Effector memory CD4-positive, alpha-beta T cell (primary cell): Measurements from ENCODE around the gene SLC17A8.

Experiments used
- DNase-seq, 3 donors: peaks; one replicate each; pipeline ENCODE4 v3.0.0-alpha.2; 2020
- H3K27ac ChIP-seq: 2 replicates; pipeline ENCODE4 v1.7.0; 2013; ENCODE audit warnings: mild to moderate bottlenecking, low read length, moderate library complexity; ENCODE audit not compliant: insufficient read depth, poor library complexity, severe bottlenecking
- H3K27me3 ChIP-seq: replicated peaks from 2 replicates; pipeline ENCODE4 v1.7.0; 2013; ENCODE audit warnings: mild to moderate bottlenecking, low read length; ENCODE audit not compliant: insufficient read depth, control insufficient read depth, poor library complexity, severe bottlenecking
- H3K36me3 ChIP-seq: 2 replicates; pipeline ENCODE4 v1.7.0; 2013; ENCODE audit warnings: mild to moderate bottlenecking, low read length, moderate library complexity; ENCODE audit not compliant: control insufficient read depth, insufficient read depth
- H3K4me1 ChIP-seq: 2 replicates; pipeline ENCODE4 v1.7.0; 2013; ENCODE audit warnings: low read length, mild to moderate bottlenecking; ENCODE audit not compliant: control insufficient read depth, insufficient read depth, poor library complexity, severe bottlenecking
- H3K4me3 ChIP-seq: 2 replicates; pipeline ENCODE4 v1.7.0; 2013; ENCODE audit warnings: low read length, low read depth, mild to moderate bottlenecking; ENCODE audit not compliant: insufficient read depth, poor library complexity, severe bottlenecking
- H3K9me3 ChIP-seq: 2 replicates; pipeline ENCODE4 v1.7.0; 2013; ENCODE audit warnings: mild to moderate bottlenecking, low read length, moderate library complexity; ENCODE audit not compliant: control insufficient read depth

The SLC17A8 gene

DNA sequence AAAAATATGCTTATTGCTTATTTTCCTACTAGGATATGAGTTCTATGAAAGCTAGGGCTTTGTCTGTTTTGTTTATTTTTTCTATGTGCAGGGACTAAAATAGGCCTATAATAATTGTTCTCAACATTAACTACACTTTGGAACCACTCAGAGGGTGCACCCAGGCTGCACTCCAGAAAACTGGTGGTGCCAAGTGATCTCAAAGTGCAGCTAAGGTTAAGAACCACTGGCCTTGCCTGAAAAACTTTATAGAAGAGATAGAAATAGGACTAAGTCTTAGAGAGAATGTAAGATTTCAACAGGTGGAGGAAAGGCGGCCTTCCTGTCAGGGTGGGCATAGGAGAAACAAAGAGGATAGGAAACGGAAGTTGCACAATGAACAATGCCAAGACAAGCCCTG is 79.1 kb downstream of the SLC17A8 start:
- H3K4me3 ChIP-seq = no peak overlapping the region
- H3K27ac ChIP-seq = no peak overlapping the region
- H3K27me3 ChIP-seq = no peaks in the 10 kb centered on the region
- H3K4me1 ChIP-seq = no peaks in the 10 kb centered on the region
- no peaks in the 10 kb centered on the region for H3K36me3 ChIP-seq
- DNase-seq = no peak
- no peaks in the 10 kb centered on the region for H3K9me3 ChIP-seq

DNA sequence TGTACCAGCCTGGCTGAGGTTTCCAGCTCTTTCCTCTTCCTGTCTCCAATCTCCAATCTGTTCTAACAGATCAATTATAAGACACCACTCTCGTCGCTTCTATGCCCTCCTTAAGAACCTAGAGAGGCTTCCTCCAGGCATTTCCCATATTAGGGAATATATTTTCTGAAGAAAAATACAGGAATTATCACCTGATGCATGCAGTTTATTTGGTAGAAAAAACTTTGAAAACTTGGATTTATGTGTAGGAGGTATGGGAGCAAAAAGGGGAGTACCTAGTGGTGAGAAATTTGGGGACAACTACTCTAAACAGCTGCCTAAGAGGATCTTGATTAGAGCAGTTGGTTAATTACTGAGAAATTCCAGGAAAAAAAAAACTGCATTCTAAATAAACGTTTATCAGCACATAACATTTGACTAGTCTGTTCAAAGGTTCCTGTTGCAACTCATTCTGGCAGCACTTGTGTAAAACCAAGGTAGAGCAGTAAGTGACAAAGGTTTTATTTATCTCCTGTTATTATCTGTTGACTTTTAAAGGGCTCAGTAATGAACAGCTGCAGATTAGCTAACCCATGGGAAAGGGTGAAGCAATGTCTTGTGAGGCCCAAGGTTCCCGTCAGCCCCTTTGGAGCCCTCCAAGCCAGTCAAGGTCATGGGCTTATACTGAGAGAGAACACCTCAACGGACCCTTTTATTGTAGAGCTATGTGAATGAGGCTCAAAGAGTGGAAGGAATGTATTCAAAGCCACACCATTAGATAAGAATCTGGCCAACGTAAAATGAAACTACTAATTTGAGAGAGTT is 80.4 kb downstream of the SLC17A8 start:
- Histone ChIP-seq H3K27ac (no peak overlapping the region), H3K36me3 (no peaks in the 10 kb centered on the region), H3K9me3 (no peaks in the 10 kb centered on the region), H3K4me3 (no peak overlapping the region), H3K4me1 (no peaks in the 10 kb centered on the region), H3K27me3 (no peaks in the 10 kb centered on the region)
- no peak for DNase-seq

DNA sequence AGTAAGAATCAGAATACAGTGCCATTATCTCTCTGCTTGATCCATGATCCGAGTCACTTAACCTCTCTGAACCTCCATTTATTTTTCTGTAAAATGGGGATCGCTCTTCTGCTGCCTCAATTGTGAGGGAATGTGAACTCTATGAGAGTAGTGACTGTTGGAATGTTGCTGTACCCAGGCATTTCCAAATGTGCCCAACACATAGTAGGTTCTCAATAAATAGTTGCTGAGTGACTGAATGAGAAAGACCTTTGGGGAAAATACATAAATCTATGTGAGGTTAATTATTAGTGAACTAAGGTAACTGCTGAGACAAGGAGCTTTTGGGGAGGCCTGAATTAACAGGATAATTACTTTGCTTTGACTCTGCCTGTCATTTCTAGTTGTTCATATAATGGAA is 82.9 kb downstream of the SLC17A8 start:
- Histone ChIP-seq H3K36me3 (no peaks in the 10 kb centered on the region), H3K9me3 (no peaks in the 10 kb centered on the region), H3K27ac (no peak overlapping the region), H3K4me3 (no peak overlapping the region), H3K27me3 (no peaks in the 10 kb centered on the region), H3K4me1 (no peaks in the 10 kb centered on the region)
- DNase-seq = no peak

DNA sequence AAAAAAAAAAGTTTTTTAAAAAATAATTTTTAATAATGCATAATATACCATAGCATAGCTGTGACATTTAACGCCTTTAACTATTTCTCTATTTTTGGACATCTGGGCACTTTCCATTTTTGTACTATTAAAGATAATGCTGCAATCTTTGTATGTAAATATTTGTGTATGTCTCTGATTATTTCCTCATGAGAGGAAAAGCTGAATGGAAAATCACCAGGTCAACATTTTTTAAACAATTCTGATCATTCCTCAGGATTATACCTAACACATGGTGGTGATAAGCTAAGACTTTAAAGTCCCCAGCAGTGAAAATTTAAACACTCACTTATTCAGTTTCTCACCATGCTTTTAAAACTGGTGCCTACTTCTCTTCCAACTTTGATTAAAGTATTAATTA is 85.5 kb downstream of the SLC17A8 start:
- no peaks in the 10 kb centered on the region for H3K4me1 ChIP-seq
- DNase-seq = no peak
- no peaks in the 10 kb centered on the region for H3K27me3 ChIP-seq
- no peak overlapping the region for H3K27ac ChIP-seq
- H3K4me3 ChIP-seq = no peak overlapping the region
- H3K36me3 ChIP-seq = no peaks in the 10 kb centered on the region
- no peaks in the 10 kb centered on the region for H3K9me3 ChIP-seq

DNA sequence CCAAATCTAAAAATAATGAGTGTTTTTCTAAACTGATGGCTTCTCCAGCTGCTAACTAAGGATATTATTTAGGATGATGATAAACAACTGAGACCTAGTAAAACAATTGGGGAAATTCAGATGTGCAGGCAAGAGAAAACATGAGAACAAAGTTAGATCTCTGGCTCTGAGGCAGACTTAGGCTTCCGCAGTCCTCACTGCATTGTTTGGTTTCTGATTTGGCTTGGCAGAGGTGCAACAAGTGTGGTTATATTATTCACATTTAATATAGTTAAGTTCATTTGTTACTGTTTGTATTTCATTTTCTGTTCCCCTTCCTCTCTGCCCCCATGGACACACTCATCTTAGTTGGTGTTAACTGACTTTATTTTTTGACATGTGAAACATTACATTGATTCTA is 86.6 kb downstream of the SLC17A8 start:
- Histone ChIP-seq H3K27me3 (no peaks in the 10 kb centered on the region), H3K4me1 (no peaks in the 10 kb centered on the region), H3K36me3 (no peaks in the 10 kb centered on the region), H3K27ac (no peak overlapping the region), H3K4me3 (no peak overlapping the region), H3K9me3 (no peaks in the 10 kb centered on the region)
- DNase-seq = no peak

DNA sequence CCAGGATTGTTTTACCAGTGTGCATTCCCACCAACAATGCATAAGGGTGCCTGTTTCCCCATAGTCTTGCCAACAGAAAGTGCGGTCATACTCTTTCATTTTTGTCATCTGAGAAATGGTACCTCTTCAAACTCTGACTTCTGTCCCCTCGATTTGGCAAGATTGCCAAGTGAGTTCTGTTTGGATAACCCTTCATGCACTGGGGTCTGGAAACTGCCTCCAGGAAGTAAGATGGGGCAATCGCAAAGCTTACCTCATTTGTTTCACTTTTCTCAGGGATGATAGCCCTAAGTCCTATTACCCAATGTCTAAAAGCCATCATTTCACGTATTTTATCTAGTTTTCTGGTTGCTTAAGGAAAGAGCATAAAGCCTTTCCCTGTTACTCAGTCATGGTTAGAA is 88.2 kb downstream of the SLC17A8 start:
- no peaks in the 10 kb centered on the region for H3K4me1 ChIP-seq
- H3K27ac ChIP-seq = no peak overlapping the region
- no peaks in the 10 kb centered on the region for H3K9me3 ChIP-seq
- DNase-seq = no peak
- no peaks in the 10 kb centered on the region for H3K27me3 ChIP-seq
- no peaks in the 10 kb centered on the region for H3K36me3 ChIP-seq
- H3K4me3 ChIP-seq = no peak overlapping the region

DNA sequence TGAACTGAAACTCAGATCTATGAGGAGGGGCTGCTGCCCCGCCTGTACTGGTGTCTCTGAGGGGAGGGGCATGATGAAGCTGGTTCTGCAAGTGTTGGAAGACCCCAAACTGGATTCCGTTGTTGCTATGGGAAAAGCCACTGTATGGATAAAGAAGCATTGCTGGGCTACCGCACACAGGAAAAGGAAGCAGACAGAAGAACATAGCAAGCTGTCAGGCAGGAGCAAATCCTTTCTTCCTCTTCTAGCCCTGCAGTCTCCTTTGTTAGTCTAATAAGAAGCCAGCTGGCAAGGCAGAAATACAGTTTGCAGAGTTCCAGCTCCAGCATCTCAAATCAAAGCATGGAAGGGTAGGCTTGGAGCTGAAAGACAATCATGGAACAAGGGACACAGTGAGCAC is 90.5 kb downstream of the SLC17A8 start:
- DNase-seq = no peak
- no peaks in the 10 kb centered on the region for H3K27me3 ChIP-seq
- H3K4me3 ChIP-seq = no peak overlapping the region
- H3K9me3 ChIP-seq = no peaks in the 10 kb centered on the region
- H3K4me1 ChIP-seq = no peaks in the 10 kb centered on the region
- no peaks in the 10 kb centered on the region for H3K36me3 ChIP-seq
- H3K27ac ChIP-seq = no peak overlapping the region

DNA sequence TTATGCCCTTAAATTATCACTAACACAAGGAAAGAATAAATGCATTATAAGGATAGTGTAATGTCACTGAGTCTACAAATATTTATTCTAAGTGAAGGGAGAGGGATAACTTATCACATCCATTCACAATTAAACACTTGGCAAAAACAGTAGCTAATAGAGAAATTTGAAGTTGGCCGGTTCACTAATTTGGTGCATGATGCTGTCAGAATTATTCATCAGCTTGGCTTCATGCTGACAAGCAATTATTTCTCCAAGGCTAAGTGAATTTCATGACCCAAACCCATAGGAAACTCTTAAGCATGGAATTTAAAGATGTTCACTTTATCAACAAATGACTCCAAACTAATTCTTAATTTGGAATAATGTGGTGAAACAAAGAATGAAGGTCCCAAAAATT is 91.8 kb downstream of the SLC17A8 start:
- Histone ChIP-seq H3K4me3 (no peak overlapping the region), H3K27me3 (no peaks in the 10 kb centered on the region), H3K36me3 (no peaks in the 10 kb centered on the region), H3K4me1 (no peaks in the 10 kb centered on the region), H3K9me3 (no peaks in the 10 kb centered on the region), H3K27ac (no peak overlapping the region)
- no peak for DNase-seq

DNA sequence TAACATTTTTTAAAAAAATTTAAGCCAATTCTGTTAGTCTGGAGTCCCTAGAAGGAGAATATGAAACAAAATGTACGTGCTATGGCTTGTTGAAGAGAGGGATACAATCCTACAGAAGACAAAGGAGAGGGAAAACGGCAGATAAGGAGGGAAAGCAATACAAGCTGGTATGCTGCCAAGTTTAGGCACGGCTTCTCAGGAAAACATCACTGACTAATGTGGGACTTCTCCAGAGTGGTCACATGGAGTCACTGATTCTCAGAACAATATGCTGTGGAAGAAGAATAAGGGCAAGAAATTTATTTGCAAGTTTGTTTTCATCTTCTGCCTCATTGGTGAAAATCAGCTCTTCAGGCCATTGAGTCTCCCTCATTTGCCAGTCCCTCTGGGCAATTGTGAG is 93.9 kb downstream of the SLC17A8 start:
- no peaks in the 10 kb centered on the region for H3K4me1 ChIP-seq
- no peak overlapping the region for H3K27ac ChIP-seq
- no peak for DNase-seq
- no peaks in the 10 kb centered on the region for H3K27me3 ChIP-seq
- no peaks in the 10 kb centered on the region for H3K36me3 ChIP-seq
- H3K9me3 ChIP-seq = no peaks in the 10 kb centered on the region
- H3K4me3 ChIP-seq = no peak overlapping the region

DNA sequence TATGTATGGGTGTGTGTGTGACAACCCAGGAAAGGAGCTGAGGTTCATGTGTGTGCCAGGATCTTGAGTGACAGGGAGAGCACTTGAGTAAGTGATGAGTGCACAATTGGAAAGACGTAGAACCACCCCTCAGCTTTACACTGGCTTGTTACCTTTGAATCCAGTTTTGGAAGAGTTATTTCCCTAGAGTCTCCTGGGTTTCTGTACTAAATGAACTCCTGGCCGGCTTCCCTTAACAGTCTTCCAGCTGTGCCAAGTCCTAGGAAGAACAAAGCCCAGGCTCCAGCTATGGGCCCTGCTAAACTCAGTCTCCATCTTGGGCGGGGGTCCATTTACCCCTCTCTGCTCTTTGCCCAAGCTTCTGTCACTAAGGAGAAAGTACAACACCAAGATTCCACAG is 97.1 kb downstream of the SLC17A8 start:
- DNase-seq = no peak
- no peaks in the 10 kb centered on the region for H3K4me1 ChIP-seq
- no peaks in the 10 kb centered on the region for H3K27me3 ChIP-seq
- no peak overlapping the region for H3K27ac ChIP-seq
- H3K9me3 ChIP-seq = no peaks in the 10 kb centered on the region
- no peak overlapping the region for H3K4me3 ChIP-seq
- no peaks in the 10 kb centered on the region for H3K36me3 ChIP-seq
